GM12875 (cell line): Measurements from ENCODE around the gene PEX12.
"Not testable (repeated sequence)": the region's sequence is repeated elsewhere in the genome, so short reads cannot be mapped to it uniquely, and the experiment has no call there.

Source experiments
- H3K4me3 ChIP-seq: one replicate; pipeline ENCODE4 v1.5.1; 2011; ENCODE audit warnings: low read depth, low read length, control low read depth
- TF ChIP-seq, protein P1 (sequence below): IDR thresholded peaks from 2 replicates; pipeline ENCODE4 v1.5.1; 2011; ENCODE audit warnings: low read depth, mild to moderate bottlenecking, control low read depth, inconsistent platforms, low read length, moderate library complexity, borderline replicate concordance; ENCODE audit not compliant: insufficient read depth

PEX12 gene

DNA sequence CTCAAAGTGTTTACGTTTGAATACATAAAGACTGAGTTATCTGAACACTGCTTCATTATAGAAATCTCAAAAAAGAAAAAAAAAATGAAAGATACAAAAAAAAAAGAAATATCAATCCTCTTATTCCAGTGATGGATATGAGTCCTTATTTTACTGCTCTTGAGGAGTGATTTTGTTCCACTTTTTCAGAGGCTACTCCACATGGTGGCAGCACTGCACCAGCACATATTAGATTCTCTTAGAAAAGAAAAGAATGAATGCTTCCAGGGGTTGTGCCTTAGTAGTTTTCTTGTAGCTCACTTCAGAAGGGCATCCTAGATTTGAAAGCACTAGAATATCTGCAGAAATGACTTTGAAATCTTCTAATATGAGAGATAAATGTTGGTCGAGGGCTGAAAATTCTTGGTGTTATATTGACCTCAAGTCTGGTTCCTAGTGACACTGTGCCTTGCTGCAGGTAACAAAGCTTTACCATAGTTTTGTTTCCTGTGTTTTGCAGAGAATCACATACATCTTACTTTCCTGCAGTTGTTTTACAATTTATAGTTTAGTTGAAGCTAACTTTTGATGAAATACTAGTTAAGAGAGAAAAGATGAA is 34.7 kb upstream of the PEX12 start:
- TF ChIP-seq, protein P1, sequence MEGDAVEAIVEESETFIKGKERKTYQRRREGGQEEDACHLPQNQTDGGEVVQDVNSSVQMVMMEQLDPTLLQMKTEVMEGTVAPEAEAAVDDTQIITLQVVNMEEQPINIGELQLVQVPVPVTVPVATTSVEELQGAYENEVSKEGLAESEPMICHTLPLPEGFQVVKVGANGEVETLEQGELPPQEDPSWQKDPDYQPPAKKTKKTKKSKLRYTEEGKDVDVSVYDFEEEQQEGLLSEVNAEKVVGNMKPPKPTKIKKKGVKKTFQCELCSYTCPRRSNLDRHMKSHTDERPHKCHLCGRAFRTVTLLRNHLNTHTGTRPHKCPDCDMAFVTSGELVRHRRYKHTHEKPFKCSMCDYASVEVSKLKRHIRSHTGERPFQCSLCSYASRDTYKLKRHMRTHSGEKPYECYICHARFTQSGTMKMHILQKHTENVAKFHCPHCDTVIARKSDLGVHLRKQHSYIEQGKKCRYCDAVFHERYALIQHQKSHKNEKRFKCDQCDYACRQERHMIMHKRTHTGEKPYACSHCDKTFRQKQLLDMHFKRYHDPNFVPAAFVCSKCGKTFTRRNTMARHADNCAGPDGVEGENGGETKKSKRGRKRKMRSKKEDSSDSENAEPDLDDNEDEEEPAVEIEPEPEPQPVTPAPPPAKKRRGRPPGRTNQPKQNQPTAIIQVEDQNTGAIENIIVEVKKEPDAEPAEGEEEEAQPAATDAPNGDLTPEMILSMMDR = peak; percentile 46; the same call in 1 of the 2 replicates
- H3K4me3 ChIP-seq = no peak overlapping the region

DNA sequence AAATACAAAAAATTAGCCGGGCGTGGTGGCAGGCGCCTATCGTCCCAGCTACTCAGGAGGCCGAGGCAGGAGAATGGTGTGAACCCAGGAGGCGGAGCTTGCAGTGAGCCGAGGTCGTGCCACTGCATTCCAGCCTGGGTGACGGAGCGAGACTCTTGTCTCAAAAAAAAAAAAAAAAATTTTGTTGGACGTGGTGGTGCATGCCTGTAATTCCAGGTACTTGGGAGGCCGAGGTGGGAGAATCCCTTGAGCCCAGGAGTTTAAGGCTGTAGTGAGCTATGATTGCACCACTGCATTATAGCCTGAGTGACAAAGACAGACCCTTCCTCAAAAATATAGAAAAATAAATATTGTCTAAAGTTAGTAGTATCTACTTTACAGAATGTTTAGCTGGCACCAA is 32.4 kb upstream of the PEX12 start:
- not testable (repeated sequence) for H3K4me3 ChIP-seq

DNA sequence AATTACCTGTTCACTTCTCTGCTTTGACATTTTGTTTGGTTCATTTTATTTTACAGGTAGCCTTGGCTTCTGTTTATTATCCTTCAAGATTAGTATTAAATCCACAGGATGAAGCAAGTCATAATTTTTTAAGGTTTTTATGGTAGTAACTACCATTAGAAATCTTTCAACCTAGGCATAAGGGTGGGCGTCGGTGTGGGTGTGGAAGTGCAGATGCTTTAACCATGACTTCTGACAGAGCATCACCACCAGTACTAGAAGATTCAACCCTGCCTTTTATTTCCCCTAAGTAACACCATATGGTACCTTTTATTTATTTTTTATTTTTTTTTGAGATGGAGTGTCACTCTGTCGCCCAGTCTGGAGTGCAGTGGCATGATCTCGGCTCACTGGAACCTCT is 31.5 kb upstream of the PEX12 start:
- TF ChIP-seq, protein P1 = no peak
- no peak overlapping the region for H3K4me3 ChIP-seq

DNA sequence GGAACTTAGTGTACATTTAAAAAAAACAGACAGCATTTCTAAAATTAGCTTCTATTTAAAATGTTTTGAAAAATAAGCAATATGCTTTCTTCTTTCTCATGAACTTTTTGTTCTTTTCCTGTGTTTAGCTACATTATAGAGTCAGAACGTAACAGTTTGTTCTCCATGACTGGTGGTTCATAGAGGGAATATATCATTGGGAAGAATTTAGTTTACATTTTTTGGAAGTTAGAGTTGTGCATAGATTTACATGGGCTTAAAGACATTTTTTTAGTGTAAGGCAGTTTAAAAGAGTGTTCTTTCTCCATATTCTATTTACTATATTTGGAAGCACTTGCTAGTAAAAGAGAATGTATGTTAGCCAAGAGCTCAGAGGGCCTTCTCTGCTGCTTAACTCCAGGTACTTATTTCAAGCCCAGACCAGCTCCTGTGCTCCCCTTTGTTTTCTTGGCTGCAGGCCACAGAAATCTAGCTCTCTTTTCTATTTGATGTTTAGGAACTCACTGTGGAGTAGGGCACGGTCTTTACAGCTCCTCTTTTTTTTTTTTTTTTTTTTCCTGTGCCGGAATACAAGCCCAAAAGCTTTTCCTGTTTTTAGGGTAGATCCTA is 29.0 kb upstream of the PEX12 start:
- TF ChIP-seq, protein P1 = no peak
- no peak overlapping the region for H3K4me3 ChIP-seq

DNA sequence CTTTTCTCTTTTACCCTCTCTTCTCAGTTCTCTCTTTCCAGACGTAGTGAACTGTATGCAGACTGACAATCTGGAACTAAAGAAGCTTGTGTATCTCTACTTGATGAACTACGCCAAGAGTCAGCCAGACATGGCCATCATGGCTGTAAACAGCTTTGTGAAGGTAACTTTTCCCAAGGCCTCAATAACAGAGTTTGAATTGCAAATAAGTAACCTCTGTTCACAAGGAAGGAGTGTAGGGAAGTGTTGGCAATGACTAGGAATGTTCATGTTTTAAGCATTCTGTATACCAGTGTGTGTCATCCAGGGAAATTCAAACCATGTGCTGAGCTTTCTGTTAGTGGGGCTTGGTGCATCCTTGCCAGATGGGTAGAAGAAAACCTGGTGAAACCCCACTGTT is 27.3 kb upstream of the PEX12 start:
- no peak overlapping the region for H3K4me3 ChIP-seq
- TF ChIP-seq, protein P1 = no peak

DNA sequence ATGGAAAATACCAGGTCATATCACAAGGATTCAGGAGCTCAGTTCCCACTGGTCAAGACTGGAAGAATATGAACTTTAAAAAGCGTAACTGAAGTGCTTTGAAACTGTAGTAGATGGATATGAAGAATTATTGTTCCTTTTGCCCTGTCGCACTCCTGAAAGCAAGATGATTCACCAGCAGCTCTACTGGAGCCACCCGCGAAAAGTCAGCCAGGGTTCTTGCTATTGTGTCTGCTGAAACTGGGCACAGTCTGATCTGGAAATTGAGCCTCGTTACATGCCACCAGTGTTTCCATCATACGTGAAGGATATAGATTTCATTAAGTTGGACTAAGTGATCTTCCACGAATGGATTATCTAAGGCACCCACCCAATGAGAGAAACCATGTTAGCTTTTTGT is 25.3 kb upstream of the PEX12 start:
- no peak overlapping the region for H3K4me3 ChIP-seq
- TF ChIP-seq, protein P1 = no peak

DNA sequence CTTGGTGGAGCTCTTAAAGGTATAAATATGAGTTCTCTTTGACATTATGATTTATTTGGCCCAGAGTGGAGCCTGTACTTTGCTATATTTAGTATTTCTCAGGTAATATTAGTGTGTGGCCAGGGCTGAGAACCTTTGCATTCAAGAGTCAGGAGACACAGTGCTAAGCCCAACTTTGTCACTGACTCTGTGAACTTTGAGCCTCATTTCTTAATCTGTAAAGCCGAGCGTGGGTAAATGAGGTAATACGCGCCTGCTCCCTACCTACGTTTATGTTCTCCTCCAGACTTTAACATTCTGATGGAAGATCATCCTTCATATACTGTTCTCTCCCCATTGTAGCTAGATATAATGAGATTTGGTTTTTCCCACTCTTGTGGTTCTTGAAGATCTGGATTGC is 19.2 kb upstream of the PEX12 start:
- H3K4me3 ChIP-seq = no peak overlapping the region
- TF ChIP-seq, protein P1 = no peak
